ENCODE results near the gene SEPTIN1. TPM values are rescaled to one million over a fixed set of nuclear protein-coding genes. Genes with fewer than 3 reads are reported as not detected.

SEPTIN1 gene
- total and polyA plus RNA-seq, 2 of the 13 experiments (the other 11 are each of a cell fraction or from before 2014, with no cell fraction given) = 0.18 to 0.67 TPM

- TF ChIP-seq, protein P1, sequence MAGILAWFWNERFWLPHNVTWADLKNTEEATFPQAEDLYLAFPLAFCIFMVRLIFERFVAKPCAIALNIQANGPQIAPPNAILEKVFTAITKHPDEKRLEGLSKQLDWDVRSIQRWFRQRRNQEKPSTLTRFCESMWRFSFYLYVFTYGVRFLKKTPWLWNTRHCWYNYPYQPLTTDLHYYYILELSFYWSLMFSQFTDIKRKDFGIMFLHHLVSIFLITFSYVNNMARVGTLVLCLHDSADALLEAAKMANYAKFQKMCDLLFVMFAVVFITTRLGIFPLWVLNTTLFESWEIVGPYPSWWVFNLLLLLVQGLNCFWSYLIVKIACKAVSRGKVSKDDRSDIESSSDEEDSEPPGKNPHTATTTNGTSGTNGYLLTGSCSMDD (CRISPR knock-in tag; IDR thresholded peaks at IDR 0.05) = no peak
- TF ChIP-seq ZNF790 (CRISPR knock-in tag; IDR thresholded peaks at IDR 0.05; ENCODE audit: borderline replicate concordance) = no peak
- TF ChIP-seq ZIK1 (CRISPR knock-in tag; IDR thresholded peaks at IDR 0.05; ENCODE audit: borderline replicate concordance, low read depth) = no peak
- TF ChIP-seq ATAD3A (CRISPR knock-in tag; IDR thresholded peaks at IDR 0.05) = no peak
- no peak for TF ChIP-seq ZNF577 (CRISPR knock-in tag; IDR thresholded peaks at IDR 0.05; ENCODE audit: borderline replicate concordance, low read depth)
- TF ChIP-seq, protein P2, sequence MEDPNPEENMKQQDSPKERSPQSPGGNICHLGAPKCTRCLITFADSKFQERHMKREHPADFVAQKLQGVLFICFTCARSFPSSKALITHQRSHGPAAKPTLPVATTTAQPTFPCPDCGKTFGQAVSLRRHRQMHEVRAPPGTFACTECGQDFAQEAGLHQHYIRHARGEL (CRISPR knock-in tag; IDR thresholded peaks at IDR 0.05) = no peak
- TF ChIP-seq NAIF1 (CRISPR knock-in tag; IDR thresholded peaks at IDR 0.05; ENCODE audit: borderline replicate concordance) = no peak
- no peak for TF ChIP-seq TFE3 (CRISPR knock-in tag; IDR thresholded peaks at IDR 0.05)
- TF ChIP-seq ZBTB42 (CRISPR knock-in tag; IDR thresholded peaks at IDR 0.05) = no peak
- TF ChIP-seq NR2F2 (IDR thresholded peaks at IDR 0.05; ENCODE audit: borderline replicate concordance, low read depth) = no peak
- TF ChIP-seq FOXO4 (CRISPR knock-in tag; conservative IDR thresholded peaks at IDR 0.05) = no peak
- TF ChIP-seq CEBPZ (IDR thresholded peaks at IDR 0.05; ENCODE audit: low read length) = no peak
- TF ChIP-seq SRY (CRISPR knock-in tag; IDR thresholded peaks at IDR 0.05) = no peak
- no peak for TF ChIP-seq FUBP1 (CRISPR knock-in tag; IDR thresholded peaks at IDR 0.05; ENCODE audit: borderline replicate concordance)
- TF ChIP-seq, protein P3, sequence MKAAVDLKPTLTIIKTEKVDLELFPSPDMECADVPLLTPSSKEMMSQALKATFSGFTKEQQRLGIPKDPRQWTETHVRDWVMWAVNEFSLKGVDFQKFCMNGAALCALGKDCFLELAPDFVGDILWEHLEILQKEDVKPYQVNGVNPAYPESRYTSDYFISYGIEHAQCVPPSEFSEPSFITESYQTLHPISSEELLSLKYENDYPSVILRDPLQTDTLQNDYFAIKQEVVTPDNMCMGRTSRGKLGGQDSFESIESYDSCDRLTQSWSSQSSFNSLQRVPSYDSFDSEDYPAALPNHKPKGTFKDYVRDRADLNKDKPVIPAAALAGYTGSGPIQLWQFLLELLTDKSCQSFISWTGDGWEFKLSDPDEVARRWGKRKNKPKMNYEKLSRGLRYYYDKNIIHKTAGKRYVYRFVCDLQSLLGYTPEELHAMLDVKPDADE (CRISPR knock-in tag; IDR thresholded peaks at IDR 0.05) = no peak
- TF ChIP-seq ZNF33B (CRISPR knock-in tag; IDR thresholded peaks at IDR 0.05) = no peak
- peak; percentile 58; the same call in 1 of the 2 replicates for TF ChIP-seq ZNF256 (CRISPR knock-in tag; conservative IDR thresholded peaks at IDR 0.05)
These were observed 13.0 kb downstream of the SEPTIN1 start (continued) for GRCh38 chr16:30369091-30369937.
